Measurements from ENCODE around the gene TSPAN11. TPM values are rescaled to one million over a fixed set of nuclear protein-coding genes. Genes with fewer than 3 reads are reported as not detected.

TSPAN11 gene
- total RNA-seq, 4 donors from 2014 or later: 0.12 to 1.4 (median 1.2) TPM

DNA sequence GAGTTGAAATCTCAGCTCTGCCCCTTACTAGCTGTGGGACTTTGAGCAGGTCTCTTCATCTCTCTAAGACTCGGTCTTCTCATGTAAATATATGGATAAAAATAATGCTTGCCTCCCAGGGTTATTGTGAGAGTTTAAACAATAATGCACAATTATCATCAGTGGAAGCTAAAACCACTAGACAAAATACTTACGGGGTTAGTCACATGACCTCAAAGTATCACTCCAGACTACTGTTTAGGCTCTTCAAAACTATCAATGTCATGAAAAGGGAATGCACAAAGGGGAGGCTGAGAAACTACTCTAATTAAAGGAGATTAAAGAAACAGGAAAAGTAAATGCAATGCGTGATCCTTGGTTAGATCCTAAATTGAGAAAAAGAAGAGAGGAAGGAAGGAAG lies 24.5 kb upstream of the TSPAN11 start:
- no peak for ATAC-seq (ENCODE audit: low FRiP score)
- DNase-seq (ENCODE audit: low spot score): no peak
- TF ChIP-seq, protein P1, sequence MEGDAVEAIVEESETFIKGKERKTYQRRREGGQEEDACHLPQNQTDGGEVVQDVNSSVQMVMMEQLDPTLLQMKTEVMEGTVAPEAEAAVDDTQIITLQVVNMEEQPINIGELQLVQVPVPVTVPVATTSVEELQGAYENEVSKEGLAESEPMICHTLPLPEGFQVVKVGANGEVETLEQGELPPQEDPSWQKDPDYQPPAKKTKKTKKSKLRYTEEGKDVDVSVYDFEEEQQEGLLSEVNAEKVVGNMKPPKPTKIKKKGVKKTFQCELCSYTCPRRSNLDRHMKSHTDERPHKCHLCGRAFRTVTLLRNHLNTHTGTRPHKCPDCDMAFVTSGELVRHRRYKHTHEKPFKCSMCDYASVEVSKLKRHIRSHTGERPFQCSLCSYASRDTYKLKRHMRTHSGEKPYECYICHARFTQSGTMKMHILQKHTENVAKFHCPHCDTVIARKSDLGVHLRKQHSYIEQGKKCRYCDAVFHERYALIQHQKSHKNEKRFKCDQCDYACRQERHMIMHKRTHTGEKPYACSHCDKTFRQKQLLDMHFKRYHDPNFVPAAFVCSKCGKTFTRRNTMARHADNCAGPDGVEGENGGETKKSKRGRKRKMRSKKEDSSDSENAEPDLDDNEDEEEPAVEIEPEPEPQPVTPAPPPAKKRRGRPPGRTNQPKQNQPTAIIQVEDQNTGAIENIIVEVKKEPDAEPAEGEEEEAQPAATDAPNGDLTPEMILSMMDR (IDR thresholded peaks at IDR 0.05): no peak

DNA sequence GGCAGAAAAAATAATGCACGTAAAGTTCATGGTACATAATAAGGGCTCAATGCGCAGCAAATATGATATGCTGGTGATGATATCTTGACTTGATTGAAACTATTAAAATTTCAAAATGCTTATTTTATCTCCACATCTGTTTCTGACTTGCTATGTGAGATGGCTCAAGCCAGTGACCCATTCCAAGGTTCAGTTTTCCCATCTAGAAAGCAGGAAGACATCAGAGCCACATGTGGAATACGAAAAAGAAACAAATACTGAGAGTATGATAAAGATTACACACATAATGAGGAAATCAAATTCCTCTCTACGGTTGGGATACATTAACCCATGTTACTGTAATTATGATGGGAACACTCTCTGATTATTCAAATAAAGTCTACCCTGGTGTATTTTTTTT lies 24.0 kb upstream of the TSPAN11 start:
- TF ChIP-seq, protein P1 (IDR thresholded peaks at IDR 0.05): no peak
- DNase-seq (ENCODE audit: low spot score) (no peak), ATAC-seq (ENCODE audit: low FRiP score) (no peak)

DNA sequence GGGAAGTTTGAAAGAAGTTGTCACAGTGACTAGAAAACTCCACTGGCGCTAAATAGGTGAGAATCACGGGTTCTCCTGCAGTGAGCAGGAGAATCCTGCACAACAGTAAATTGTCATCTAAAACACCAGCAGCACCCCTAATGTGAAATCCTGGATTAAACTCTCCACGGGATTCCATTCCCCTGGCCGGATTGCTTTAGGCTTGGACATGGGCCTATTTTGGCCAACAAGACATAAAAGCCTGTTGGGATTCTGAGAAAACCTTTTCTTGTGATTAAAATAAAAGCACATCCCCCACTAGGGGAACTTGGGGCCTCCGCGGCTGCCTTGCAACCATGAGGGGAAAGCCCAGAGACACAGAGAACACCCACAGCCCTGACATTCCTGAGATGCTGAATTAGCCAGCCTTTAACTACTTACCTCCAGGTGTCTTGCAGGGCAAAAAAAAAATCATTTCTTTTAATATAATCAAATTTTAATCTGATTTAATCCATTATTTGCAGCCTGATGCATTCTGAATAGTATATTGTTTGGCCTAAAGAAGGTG lies 21.0 kb upstream of the TSPAN11 start:
- DNase-seq (ENCODE audit: low spot score) (no peak), ATAC-seq (ENCODE audit: low FRiP score) (no peak)
- TF ChIP-seq, protein P1 (IDR thresholded peaks at IDR 0.05): no peak

DNA sequence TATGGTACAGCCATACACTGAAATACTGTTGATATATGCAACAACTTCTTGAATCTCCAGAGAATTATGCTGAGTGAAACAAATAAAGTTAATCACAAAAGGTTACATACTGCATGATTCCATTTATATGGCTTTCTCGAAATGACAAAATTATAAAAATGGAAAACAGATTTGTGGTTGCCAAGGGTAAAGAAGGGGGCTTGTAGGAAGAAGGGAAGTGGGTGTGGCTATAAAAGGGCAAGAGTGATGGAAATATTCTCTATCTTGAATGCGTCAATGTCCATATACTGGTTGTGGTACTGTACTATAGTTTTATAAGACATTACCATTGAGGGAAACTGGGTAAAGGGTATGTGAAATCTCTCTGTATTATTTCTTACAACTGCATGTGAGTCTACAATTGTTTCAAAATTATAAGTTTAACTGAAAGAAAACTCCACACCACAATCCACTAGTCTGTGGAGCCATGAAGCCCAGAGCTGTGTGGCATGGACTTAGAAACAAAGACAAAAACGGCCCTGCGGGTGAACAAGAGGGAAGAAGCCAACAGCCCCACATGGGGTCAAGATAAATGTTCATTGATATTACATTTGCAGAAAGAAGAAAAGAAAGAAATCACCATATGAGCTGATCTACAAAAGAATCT lies 18.3 kb upstream of the TSPAN11 start:
- TF ChIP-seq, protein P1 (IDR thresholded peaks at IDR 0.05): no peak
- DNase-seq (ENCODE audit: low spot score): no peak
- ATAC-seq (ENCODE audit: low FRiP score): peak; percentile 17

DNA sequence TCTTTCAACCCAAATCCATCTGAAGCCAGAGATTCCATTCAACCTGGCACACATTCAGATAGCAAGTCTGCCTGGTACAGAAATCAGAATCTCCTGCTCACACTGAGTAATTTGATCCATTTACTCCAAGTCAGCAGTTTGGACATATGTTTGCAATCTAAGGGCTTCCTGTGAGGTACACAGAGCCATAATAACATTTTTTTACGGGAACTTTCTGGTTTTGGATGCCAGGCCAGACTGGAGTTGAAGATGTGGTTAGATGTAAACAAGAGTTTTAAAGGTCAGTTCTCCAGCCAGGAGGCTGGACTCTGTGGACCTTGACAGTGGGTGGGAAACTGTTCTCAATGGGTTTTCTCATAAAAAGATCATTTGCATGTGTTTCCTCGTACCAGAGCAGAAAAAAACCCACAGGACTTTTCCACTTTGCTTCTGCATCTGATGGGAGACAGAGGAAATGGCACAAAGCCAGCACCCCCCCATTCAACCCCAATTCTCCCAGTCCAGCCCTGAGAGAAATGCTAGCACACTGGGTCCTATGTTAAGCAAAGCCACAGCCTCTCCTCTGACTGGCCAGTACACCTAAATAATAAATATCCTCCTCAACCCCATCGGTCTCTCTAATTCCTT lies 17.7 kb upstream of the TSPAN11 start:
- ATAC-seq (ENCODE audit: low FRiP score): peak; percentile 82
- no peak for DNase-seq (ENCODE audit: low spot score)
- TF ChIP-seq, protein P1 (IDR thresholded peaks at IDR 0.05): no peak

DNA sequence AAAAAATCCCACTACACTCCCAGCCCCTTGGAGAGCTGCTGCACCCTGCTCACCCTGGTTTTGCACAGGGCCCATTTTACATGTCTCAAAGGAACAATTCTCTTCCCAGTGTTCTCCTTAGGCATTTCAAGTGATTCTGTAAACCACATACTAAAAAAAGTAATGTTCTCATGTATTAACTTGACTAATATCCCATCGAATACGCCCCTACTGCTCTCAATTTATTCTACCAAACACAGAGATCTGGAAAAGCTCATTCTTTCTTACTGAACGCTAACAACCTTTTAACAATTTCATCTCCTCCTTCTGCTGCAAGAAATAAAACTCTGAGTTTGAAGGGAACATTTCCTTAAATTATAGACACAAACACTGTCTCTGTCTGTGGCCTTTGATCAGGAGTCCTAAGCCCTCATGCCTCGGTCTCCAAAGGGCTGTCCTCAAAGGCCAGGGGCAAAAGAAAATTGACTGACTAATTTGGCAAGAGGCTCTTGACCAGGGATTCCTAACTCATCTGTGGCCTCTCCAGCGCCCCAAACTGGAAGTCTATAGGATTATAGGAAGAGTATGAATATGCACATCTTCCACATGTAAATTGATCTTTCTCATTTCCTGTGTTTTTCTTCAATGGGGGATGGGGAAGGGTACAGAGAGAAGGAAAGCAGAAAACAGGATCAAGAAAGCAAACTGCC lies 17.1 kb upstream of the TSPAN11 start:
- DNase-seq (ENCODE audit: low spot score) (no peak), ATAC-seq (ENCODE audit: low FRiP score) (no peak)
- TF ChIP-seq, protein P1 (IDR thresholded peaks at IDR 0.05): no peak
